ENCODE results near the gene BOLA3. TPM values are rescaled to one million over a fixed set of nuclear protein-coding genes. Genes with fewer than 3 reads are reported as not detected.
A peak's percentile ranks its signal among the peaks of the same experiment; 100 is the strongest.

BOLA3 gene
- total and polyA plus RNA-seq, 4 donors: 27.1 to 50.2 (median 41.7) TPM

DNA sequence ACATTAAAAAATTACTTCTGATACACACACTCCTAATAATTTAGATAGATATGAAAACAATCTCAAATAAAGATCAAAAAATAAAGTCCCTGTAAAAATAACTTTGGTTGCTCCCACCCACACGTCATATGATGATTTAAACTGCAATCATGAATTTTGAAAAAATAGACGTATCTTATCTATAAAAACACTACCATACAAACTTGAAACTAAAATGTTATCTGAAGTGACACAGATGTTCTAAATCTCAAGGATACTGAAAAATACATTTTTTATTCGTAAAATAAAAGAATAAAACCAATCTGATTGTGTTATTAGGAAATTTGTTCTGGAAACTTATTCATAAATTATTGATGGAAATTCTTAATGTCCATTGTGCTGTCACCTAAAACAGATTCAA is 8.1 kb upstream of the BOLA3 start:
- H3K9me3 ChIP-seq (ENCODE audit: control insufficient read depth, insufficient read depth, low read length): no peaks in the 10 kb centered on the region
- H3K27me3 ChIP-seq (ENCODE audit: control insufficient read depth, insufficient read depth, low read length): no peaks in the 10 kb centered on the region
- H3K4me3 ChIP-seq (ENCODE audit: low read depth, low read length): no peak overlapping the region
- DNase-seq (ENCODE audit: low read depth in 4 of 6, low spot score in 6 of 6): no peak
- no CpG with 5 or more reads among the region's 3 CpGs for WGBS (ENCODE audit: insufficient coverage)
- H3K4me1 ChIP-seq (ENCODE audit: control insufficient read depth, insufficient read depth, low read length): no peaks in the 10 kb centered on the region
- H3K27ac ChIP-seq (ENCODE audit: low read depth, low read length): no peak overlapping the region
- peaks cover 35% of the 10 kb centered on the region for H3K36me3 ChIP-seq (ENCODE audit: control insufficient read depth, insufficient read depth, low read length)

DNA sequence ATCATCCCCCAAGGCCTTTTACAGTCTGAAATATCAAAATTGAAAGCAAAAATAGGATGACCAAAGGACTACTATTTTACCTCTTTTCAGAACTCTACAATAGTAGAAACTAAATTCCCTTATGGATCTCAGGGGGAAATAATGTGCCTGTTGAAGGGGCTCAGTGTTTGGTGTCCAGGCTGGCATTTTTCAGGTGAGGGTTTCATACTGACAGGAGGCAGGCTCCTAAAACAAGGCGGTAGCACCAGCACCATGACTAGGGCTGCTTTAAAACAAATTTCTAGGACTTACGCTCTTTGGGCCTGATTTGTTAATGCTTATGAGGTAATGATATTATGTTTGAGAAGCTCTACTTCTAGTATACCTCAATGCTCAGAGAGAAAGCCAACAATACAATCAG is 5.2 kb upstream of the BOLA3 start:
- no CpG with 5 or more reads among the region's 2 CpGs for WGBS (ENCODE audit: insufficient coverage)
- no peak overlapping the region for H3K27ac ChIP-seq (ENCODE audit: low read depth, low read length)
- peaks cover 8% of the 10 kb centered on the region for H3K4me1 ChIP-seq (ENCODE audit: control insufficient read depth, insufficient read depth, low read length)
- no peaks in the 10 kb centered on the region for H3K9me3 ChIP-seq (ENCODE audit: control insufficient read depth, insufficient read depth, low read length)
- H3K36me3 ChIP-seq (ENCODE audit: control insufficient read depth, insufficient read depth, low read length): peaks cover 10% of the 10 kb centered on the region
- H3K27me3 ChIP-seq (ENCODE audit: control insufficient read depth, insufficient read depth, low read length): no peaks in the 10 kb centered on the region
- no peak overlapping the region for H3K4me3 ChIP-seq (ENCODE audit: low read depth, low read length)
- DNase-seq (ENCODE audit: low read depth in 4 of 6, low spot score in 6 of 6): no peak

- Histone ChIP-seq H3K4me3 (ENCODE audit: low read depth, low read length) (no peak overlapping the region), H3K27me3 (ENCODE audit: control insufficient read depth, insufficient read depth, low read length) (no peaks in the 10 kb centered on the region), H3K9me3 (ENCODE audit: control insufficient read depth, insufficient read depth, low read length) (no peaks in the 10 kb centered on the region), H3K27ac (ENCODE audit: low read depth, low read length) (no peak overlapping the region), H3K4me1 (ENCODE audit: control insufficient read depth, insufficient read depth, low read length) (peaks cover 23% of the 10 kb centered on the region), H3K36me3 (ENCODE audit: control insufficient read depth, insufficient read depth, low read length) (peaks cover 18% of the 10 kb centered on the region)
- 96% methylated on average over 7 of the region's 7 CpGs for WGBS (ENCODE audit: insufficient coverage)
- DNase-seq (ENCODE audit: low read depth in 4 of 6, low spot score in 6 of 6): no peak
Observed at GRCh38 chr2:74149570-74150319, 2.0 kb upstream of the BOLA3 start.

DNA sequence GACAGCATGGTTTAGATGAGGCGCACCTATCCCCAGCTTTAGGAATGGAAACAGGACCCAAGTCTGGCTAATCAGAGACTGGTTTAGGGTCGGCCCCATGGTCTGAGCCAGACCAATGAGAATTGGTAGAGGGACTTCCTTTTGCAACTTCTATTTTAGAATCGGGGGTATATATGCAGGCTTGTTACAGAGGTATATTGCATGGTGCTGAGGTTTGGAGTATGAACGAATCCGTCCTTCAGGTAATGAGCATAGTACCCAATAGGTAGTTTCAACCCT is 1.5 kb upstream of the BOLA3 start:
- H3K27me3 ChIP-seq (ENCODE audit: control insufficient read depth, insufficient read depth, low read length): no peaks in the 10 kb centered on the region
- no peak overlapping the region for H3K27ac ChIP-seq (ENCODE audit: low read depth, low read length)
- H3K4me1 ChIP-seq (ENCODE audit: control insufficient read depth, insufficient read depth, low read length): peaks cover 23% of the 10 kb centered on the region
- no peak for DNase-seq (ENCODE audit: low read depth in 4 of 6, low spot score in 6 of 6)
- no peaks in the 10 kb centered on the region for H3K9me3 ChIP-seq (ENCODE audit: control insufficient read depth, insufficient read depth, low read length)
- no CpG with 5 or more reads among the region's 5 CpGs for WGBS (ENCODE audit: insufficient coverage)
- no peak overlapping the region for H3K4me3 ChIP-seq (ENCODE audit: low read depth, low read length)
- peaks cover 23% of the 10 kb centered on the region for H3K36me3 ChIP-seq (ENCODE audit: control insufficient read depth, insufficient read depth, low read length)

- H3K27me3 ChIP-seq (ENCODE audit: control insufficient read depth, insufficient read depth, low read length): no peaks in the 10 kb centered on the region
- peak overlapping the region; percentile 40 for H3K27ac ChIP-seq (ENCODE audit: low read depth, low read length)
- peak overlapping the region; percentile 69 for H3K4me3 ChIP-seq (ENCODE audit: low read depth, low read length)
- H3K9me3 ChIP-seq (ENCODE audit: control insufficient read depth, insufficient read depth, low read length): no peaks in the 10 kb centered on the region
- peaks cover 23% of the 10 kb centered on the region for H3K4me1 ChIP-seq (ENCODE audit: control insufficient read depth, insufficient read depth, low read length)
- WGBS (ENCODE audit: insufficient coverage): 12% methylated on average over 7 of the region's 16 CpGs
- DNase-seq (ENCODE audit: low read depth in 4 of 6, low spot score in 6 of 6): peak in 1 of 6 donors; percentile 38
- peaks cover 19% of the 10 kb centered on the region for H3K36me3 ChIP-seq (ENCODE audit: control insufficient read depth, insufficient read depth, low read length)
Observed at GRCh38 chr2:74148457-74149246, 940 bp upstream of the BOLA3 start.

DNA sequence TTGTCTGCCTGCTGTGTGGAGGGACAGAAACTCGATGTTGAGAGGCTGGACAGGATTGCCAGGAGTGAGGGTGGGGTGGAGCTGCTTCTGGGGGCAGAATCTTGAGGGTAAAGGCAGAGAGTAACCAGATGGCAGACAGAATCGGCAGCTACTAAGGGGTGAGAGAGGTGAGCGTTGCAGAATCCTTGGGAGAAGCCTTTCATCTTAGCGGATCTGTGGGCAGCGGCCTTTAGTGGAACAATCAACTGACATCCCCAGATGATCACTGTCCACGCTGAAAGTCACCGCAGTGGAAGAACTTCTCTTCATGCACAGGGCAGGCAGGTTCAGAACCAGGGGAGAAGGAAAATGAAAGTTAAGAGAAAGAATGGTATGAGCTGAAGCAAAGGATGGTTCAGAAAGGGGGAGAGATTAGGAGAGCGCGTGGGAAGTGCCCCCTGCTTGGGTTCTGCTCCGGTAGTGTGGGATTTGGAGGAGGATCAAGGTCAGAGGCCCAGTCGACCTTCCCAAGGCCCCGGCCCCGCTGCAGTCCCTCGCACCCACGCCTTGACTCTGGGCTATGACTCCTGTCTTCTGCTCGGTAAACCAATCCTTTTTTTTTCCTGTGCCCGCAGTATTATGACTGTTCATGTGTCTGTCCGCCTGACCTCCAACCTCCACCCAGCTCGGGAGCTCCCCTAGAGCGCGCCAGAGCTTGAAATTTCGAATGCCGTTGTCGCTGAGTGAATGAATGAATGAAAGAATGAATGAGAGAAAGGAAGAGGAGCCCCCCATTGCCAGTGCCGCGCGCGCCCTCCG is 584 bp downstream of the BOLA3 start:
- peak in 1 of 6 donors; percentile 7 for DNase-seq (ENCODE audit: low read depth in 4 of 6, low spot score in 6 of 6)
- no peak overlapping the region for H3K27ac ChIP-seq (ENCODE audit: low read depth, low read length)

DNA sequence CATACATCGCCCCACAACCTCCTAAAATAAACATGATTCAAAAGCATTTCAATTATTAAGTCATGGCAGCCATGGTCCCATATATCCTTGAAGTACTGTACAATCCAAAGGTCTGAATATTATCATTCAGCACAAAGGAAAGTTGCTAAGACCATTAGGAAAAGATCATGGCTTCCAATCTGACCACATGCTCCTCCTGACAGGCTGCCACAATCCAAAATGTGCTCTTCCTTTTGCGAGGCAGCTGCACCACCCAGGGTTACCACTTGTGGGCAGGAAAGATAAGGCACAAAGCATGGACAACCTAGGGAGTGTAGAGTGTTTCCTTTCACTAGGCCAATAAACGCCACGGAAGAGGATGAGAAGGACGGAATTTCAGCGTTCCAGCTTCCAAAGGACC is 5.4 kb downstream of the BOLA3 start:
- Histone ChIP-seq H3K4me3 (ENCODE audit: low read depth, low read length) (no peak overlapping the region), H3K27me3 (ENCODE audit: control insufficient read depth, insufficient read depth, low read length) (no peaks in the 10 kb centered on the region), H3K4me1 (ENCODE audit: control insufficient read depth, insufficient read depth, low read length) (peaks cover 14% of the 10 kb centered on the region), H3K27ac (ENCODE audit: low read depth, low read length) (no peak overlapping the region), H3K9me3 (ENCODE audit: control insufficient read depth, insufficient read depth, low read length) (no peaks in the 10 kb centered on the region), H3K36me3 (ENCODE audit: control insufficient read depth, insufficient read depth, low read length) (peaks cover 56% of the 10 kb centered on the region)
- no peak for DNase-seq (ENCODE audit: low read depth in 4 of 6, low spot score in 6 of 6)
- WGBS (ENCODE audit: insufficient coverage): 70% methylated on average over 2 of the region's 6 CpGs

More for the DNA sequence above, 584 bp downstream of the BOLA3 start:
- Histone ChIP-seq H3K9me3 (ENCODE audit: control insufficient read depth, insufficient read depth, low read length) (no peaks in the 10 kb centered on the region), H3K4me1 (ENCODE audit: control insufficient read depth, insufficient read depth, low read length) (peaks cover 23% of the 10 kb centered on the region), H3K36me3 (ENCODE audit: control insufficient read depth, insufficient read depth, low read length) (peaks cover 27% of the 10 kb centered on the region), H3K4me3 (ENCODE audit: low read depth, low read length) (peak overlapping the region; percentile 61), H3K27me3 (ENCODE audit: control insufficient read depth, insufficient read depth, low read length) (no peaks in the 10 kb centered on the region)
- WGBS (ENCODE audit: insufficient coverage): 8% methylated on average over 26 of the region's 29 CpGs

DNA sequence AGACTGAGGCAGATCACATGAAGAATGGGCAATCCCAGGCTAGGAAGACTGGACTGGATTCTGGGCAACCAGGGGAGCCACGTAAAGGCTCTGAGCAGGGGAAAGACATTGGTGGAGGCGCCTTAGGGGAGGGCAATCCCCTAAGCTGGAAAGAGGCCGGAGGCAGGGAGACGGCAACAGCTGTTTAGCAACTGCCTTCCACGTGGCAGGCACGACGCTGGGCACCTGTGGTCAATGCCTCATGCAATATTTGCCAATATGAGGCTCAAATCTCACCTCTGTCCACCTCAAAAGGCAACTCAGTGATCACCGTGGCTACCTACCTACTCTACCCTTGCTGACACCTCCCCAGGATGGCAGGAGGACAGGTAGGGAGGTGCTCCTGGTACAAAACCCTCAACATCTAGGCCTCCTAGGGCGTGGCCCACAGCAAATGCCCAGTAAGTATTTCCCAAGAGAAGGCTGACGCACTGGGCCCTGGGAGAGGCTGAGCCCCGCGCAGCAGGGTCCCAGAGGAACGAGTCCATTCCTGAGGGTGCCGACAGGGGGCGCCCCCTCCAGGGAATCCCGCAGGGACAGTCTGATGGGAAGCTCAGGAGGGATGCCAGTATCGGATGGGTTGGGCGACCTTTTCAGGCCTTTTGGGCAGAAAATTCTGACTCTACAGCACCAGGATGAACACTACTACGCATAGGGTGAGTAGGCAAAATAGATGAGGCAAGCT is 8.9 kb downstream of the BOLA3 start:
- Histone ChIP-seq H3K27me3 (ENCODE audit: control insufficient read depth, insufficient read depth, low read length) (no peaks in the 10 kb centered on the region), H3K27ac (ENCODE audit: low read depth, low read length) (no peak overlapping the region), H3K36me3 (ENCODE audit: control insufficient read depth, insufficient read depth, low read length) (peaks cover 54% of the 10 kb centered on the region), H3K9me3 (ENCODE audit: control insufficient read depth, insufficient read depth, low read length) (no peaks in the 10 kb centered on the region), H3K4me1 (ENCODE audit: control insufficient read depth, insufficient read depth, low read length) (no peaks in the 10 kb centered on the region), H3K4me3 (ENCODE audit: low read depth, low read length) (no peak overlapping the region)
- DNase-seq (ENCODE audit: low read depth in 4 of 6, low spot score in 6 of 6): no peak
- WGBS (ENCODE audit: insufficient coverage): 76% methylated on average over 13 of the region's 19 CpGs

Data from spinal cord (tissue), 10 donors.